ENCODE measurements around the gene UQCC2.

UQCC2 gene

DNA sequence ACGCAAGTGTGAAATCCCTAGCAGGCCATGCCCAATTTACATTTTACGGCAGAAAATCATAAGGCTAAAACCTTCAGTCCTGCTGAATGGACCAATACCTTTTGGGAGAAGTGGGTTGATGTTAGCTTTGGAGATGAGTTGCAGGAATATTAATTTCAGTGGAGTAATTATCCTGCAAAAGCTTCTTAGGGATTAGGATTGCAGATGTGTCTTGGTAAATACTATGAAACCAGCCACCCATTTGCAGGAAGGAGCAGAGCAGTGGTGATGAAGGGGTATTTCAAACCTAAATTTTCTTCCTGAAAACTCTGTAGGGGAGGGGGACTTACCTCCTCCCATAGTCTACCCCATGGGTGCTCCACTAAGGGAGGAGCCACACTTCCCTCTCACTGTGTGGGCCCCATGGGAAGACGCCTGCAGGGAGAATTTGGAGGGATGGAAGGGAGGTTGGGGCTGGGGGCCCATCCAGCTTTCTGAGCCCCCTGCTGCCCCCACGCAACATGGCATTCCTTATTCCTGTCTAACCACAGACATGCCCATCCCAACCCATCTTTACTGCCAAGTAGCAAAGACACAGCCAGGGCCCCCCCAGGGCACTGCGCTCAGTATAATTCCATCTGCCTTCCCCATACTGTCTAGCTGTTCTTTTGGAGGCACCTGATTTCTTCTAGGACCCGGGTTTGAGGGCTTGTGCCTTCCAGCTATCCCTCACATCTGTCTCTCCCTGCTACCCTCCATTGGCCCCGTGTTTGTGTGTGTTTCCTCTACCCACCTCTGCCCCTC is 14.6 kb upstream of the UQCC2 start:
- DNase-seq (ENCODE audit: low read depth): no peak

- DNase-seq (ENCODE audit: low read depth): no peak
These were observed 13.7 kb upstream of the UQCC2 start for GRCh38 chr6:33725222-33725621.

DNA sequence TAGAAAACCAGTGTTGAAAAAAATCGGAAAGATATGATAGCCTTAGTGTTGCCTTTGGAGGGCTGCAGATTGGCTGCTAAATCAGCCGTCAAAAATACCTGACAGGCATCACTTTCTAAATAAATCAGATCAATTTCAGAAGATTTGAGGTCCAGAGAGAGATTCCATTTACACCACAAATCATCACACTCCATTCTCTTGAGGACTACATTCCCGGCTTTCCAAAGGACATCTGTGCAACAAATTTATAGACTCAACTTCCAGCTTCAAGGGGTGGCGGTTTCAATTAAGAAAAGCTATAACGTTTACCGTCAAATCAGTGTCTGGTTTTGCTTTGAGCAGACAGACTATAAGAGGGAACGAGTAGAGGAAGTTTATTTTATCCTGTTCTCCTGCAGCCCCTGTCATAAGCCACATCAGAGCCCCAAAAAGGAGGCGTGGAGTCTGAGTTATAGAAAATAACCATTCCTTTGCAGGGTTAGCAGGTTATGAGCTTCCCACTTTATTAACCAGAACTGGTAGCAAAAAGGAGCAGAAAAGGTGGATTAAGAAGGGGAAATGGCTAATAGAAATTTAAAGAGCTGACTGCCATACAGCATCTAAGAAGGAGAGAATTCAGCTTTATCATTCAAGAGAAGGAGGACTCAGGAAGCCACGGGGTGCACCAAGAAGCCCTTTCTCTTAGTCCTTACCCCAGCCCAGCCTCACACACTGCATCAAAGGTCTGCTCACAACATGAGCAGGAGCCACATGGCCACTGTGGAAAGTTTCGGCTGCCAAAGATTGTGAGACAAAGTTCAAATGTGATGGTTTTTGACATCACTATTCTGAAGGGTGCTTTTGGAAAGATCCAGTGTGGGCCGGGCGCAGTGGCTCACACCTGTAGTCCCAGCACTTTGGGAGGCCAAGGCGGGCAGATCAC is 12.9 kb upstream of the UQCC2 start:
- DNase-seq (ENCODE audit: low read depth): no peak

GRCh38 chr6:33723371-33724085 is 12.0 kb upstream of the UQCC2 start:
- no peak for DNase-seq (ENCODE audit: low read depth)

DNA sequence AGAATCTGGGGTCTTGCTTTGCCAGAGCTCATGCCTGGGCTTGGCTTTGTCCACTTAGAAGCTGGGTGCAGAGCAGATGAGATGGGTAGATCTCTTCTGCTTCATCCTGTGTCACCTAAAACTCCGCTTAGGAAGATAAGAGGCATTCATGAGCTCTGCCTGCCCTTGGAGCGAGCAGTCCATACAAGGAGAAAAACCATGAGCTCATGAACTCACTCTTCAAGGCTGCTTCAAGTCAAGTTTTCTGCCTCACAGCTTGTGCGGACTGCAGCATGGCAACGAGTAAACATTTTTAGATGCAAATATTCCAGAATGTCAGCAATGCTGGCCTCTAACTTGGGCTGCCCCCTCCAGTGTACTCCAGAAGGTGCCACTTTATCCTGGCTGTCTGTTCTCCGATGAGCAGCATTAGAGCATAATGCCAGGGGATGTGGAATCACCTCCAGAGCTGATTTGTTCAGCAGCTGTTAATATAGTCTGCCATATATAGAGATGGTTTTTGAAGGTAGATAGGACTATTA is 10.7 kb upstream of the UQCC2 start:
- DNase-seq (ENCODE audit: low read depth): no peak

- DNase-seq (ENCODE audit: low read depth): no peak
These were observed 10.0 kb upstream of the UQCC2 start for GRCh38 chr6:33721508-33721907.

DNA sequence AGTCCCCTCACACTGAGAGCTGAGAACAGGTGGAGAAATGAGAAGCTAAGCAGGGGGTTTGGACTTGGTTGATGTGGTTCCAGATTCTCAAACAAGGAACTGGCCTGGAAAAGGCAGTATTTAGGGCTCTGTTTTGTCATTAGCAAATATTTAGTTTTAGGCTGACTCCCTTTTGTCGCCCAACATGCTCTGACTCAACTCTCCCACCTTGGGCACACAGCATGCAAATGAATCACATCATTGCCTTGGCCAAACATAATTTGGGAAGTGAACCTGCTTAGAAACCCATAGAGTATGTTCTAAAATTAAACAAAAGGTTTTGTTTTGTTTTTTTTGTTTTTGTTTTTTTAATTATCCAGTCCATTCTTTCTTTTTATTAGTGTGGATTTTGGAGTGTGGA is 9.5 kb upstream of the UQCC2 start:
- DNase-seq (ENCODE audit: low read depth): no peak

GRCh38 chr6:33719326-33719987 is 8.0 kb upstream of the UQCC2 start:
- DNase-seq (ENCODE audit: low read depth): no peak

DNA sequence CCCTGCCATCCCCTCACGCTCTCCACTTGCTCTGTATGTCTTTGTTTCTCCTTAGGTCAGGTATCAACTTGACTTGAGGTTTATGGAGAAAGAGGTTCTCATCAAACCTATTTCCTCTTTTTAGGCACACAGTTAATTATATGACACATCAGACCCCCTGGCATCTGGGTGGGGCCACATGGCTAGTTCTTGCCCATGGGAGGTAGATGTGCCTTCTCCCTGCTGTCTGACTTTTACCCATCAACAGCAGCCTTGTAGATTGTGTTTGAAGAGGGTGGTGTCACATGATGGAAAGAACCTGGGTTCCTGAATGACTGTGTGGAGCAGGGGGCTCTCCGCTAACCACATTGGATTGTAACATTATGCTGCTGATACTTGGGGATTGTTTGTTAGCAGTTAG is 7.2 kb upstream of the UQCC2 start:
- DNase-seq (ENCODE audit: low read depth): no peak

DNA sequence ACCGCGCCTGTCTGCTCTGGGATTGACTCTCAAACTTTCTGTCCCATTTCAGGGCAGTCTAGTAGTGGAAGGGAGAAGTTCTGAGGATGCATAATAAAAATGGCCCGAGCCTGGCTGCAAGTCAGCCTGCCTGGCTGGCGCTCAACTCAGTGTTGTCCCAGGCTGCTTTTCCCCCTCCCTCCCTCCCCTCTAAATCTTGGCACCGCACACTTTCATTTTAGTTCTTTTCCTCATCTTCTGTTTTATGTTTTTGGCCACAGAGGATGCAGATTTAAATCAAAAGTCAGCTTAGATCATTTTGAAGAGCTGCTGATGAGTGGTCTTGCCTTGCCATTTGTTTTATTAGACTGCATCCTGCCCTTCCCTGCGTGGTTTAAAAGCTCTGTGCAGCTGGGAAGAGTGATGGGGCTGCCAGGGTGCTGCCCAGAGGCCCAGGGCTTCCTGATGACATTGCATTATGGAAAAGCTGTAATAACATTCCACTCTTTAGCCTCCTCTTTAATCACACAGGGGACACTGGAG is 6.5 kb upstream of the UQCC2 start:
- no peak for DNase-seq (ENCODE audit: low read depth)

GRCh38 chr6:33716890-33717632 is 5.6 kb upstream of the UQCC2 start:
- DNase-seq (ENCODE audit: low read depth): no peak

GRCh38 chr6:33716379-33716778 is 4.9 kb upstream of the UQCC2 start:
- DNase-seq (ENCODE audit: low read depth): no peak

DNA sequence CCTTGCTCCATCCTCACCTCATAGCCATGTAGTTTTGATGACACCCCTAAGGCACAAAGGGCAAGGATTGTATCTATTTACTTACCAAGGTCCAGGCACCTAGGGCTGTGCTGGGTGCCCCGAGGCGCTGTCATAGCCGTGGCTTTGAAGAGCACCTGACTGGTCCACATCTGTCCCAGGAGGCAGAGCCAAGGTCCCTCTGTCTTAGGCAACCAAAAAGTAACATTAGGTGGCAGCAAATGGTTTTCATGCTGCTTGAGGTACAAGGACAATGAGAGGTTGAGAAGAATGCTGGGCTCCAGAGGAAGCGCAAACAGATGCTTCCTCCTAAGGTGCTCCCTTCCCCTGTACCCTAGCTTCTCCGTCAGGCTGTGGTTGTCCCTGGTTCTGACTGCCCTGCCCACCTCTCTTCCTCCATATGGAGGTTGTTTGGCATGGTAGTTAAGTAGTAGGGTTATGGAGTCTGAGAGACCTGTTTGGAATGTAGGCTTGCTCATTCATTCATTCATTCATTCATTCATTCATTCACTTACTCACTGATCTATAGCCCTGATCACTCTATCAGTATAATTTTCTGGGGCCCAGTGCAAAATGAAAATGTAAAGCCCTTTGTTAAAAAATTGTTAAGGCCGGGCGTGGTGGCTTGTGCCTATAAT is 3.0 kb upstream of the UQCC2 start:
- DNase-seq (ENCODE audit: low read depth): no peak

GRCh38 chr6:33713786-33714185 is 2.3 kb upstream of the UQCC2 start:
- DNase-seq (ENCODE audit: low read depth): no peak

GRCh38 chr6:33712914-33713313 is 1.4 kb upstream of the UQCC2 start:
- no peak for DNase-seq (ENCODE audit: low read depth)

DNA sequence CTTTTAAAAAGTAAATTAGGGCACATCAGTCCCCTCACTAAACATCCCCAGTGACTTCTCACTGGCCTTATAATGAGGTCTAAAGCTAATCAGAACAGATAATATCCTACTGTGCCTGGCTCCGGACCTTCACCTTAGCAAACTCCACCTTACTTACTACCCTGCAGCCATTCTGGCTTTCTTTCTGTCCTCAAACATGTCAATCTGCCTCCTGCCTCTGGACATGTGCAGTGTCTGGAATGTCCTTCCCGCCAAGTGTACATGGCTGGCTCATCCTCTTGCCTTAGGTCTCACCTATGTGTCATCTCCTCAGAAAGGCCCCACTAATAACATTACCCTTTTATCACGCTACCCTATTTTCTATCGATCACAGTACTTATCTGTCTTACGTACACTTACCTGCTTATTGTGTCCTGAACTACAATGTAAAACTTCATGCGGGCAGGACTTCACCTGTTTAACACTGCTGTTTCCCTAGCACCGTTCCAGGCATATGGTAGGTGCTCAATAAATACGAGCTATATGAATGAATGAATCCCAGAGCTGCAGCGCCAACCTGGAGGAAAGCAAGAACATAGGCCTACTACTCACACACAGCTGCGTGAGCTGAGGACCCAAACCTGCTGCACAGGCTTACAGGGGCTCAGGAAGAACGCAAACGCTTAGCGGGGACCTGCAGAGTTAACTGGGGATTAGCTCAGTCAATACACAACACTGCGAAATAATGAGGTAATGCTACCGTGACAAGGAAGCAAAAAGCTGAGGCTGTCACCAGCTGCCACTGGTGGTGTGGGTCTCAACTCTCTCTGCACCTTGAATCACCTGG is 991 bp downstream of the UQCC2 start:
- DNase-seq (ENCODE audit: low read depth): no peak

DNA sequence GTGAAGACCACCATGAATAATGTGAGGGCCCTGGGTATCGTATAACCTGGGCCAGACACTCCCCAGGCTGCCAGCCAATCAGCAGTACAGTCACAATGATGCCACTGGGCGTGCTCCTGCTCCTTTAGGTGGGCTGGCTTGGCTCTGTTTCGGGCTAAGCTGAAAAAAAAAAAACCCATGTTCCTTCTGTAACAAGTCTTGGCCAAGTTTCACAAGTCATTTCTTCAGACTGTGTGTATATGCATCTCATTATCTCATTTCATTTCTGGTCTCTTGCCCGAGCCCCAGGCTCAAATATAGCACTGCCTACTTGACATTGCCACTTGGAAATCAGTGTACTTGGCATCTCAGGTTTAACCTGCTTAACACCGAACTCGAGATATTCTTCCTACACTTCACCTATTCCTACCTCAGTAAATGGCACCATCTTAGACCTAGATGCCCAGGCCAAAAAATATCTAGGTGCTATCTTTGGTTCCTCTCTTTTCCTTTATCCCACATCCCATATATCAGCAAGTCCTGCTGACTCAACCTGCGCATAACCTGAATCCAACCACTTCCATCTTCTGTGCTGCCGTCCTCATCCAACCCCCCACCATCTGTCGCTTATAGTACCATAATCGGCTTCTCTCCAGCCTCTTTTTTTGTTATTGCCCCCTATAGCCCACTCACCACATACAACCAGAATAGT is 1.8 kb downstream of the UQCC2 start:
- DNase-seq (ENCODE audit: low read depth): no peak

GRCh38 chr6:33708516-33709204 is 2.8 kb downstream of the UQCC2 start:
- DNase-seq (ENCODE audit: low read depth): no peak

All from activated gamma-delta T cell treated with anti-CD3 and anti-CD28 coated beads, Interleukin-2, amount 50 U/mL, for 16 hours (primary cell).